Endothelial cell (in vitro differentiated cells): ENCODE data around the gene CRX. TPM values are rescaled to one million over a fixed set of nuclear protein-coding genes. Genes with fewer than 3 reads are reported as not detected.

Experiments
- DNase-seq: peaks from one replicate; pipeline ENCODE4 v3.0.0; 2021; ENCODE audit warnings: low spot score
- H3K27ac Mint-ChIP-seq: one replicate; pipeline ENCODE4 v1.8.0; 2021; ENCODE audit warnings: mixed read lengths, inconsistent platforms; ENCODE audit not compliant: unreplicated experiment
- H3K27me3 Mint-ChIP-seq: one replicate; pipeline ENCODE4 v1.8.0; 2021; ENCODE audit warnings: mild to moderate bottlenecking, moderate library complexity, mixed read lengths, inconsistent platforms; ENCODE audit not compliant: unreplicated experiment
- H3K36me3 Mint-ChIP-seq: one replicate; pipeline ENCODE4 v1.8.0; 2021; ENCODE audit warnings: mild to moderate bottlenecking, low read depth, mixed read lengths, inconsistent platforms; ENCODE audit not compliant: unreplicated experiment
- H3K4me1 Mint-ChIP-seq: one replicate; pipeline ENCODE4 v1.8.0; 2021; ENCODE audit warnings: mild to moderate bottlenecking, mixed read lengths, inconsistent platforms; ENCODE audit not compliant: unreplicated experiment
- H3K4me3 Mint-ChIP-seq: one replicate; pipeline ENCODE4 v1.8.0; 2021; ENCODE audit warnings: mild to moderate bottlenecking, mixed read lengths, inconsistent platforms; ENCODE audit not compliant: unreplicated experiment
- H3K9me3 Mint-ChIP-seq: one replicate; pipeline ENCODE4 v1.8.0; 2021; ENCODE audit warnings: mixed read lengths, inconsistent platforms; ENCODE audit not compliant: unreplicated experiment
- CTCF ChIP-seq: fragments of 200-600 bp; sonication (generic); IDR thresholded peaks from one replicate; pipeline ENCODE4 v1.5.0; 2021; ENCODE audit warnings: antibody characterized with exemption; ENCODE audit not compliant: unreplicated experiment
- total RNA-seq: library from RNA; stranded (reverse); fragmentation: NEBNext Ultra II Directional; extraction: Animal tissue kit (Norgen Biotek cat#: 25700); gene quantifications from one replicate; pipeline ENCODE4 v1.2.1, GENCODE V29; 2021; ENCODE audit not compliant: unreplicated experiment

CRX gene
- total RNA-seq, 1 donor from 2014 or later: not detected

GRCh38 chr19:47819858-47820257 is 1.9 kb upstream of the CRX start:
- peaks cover 16% of the 10 kb centered on the region for H3K27me3 Mint-ChIP-seq
- H3K9me3 Mint-ChIP-seq: no peaks in the 10 kb centered on the region
- peak overlapping the region; percentile 17 for H3K4me3 Mint-ChIP-seq
- H3K27ac Mint-ChIP-seq: peak overlapping the region; percentile 55
- no peak for DNase-seq
- no peak for TF ChIP-seq CTCF
- H3K36me3 Mint-ChIP-seq: no peaks in the 10 kb centered on the region
- no peaks in the 10 kb centered on the region for H3K4me1 Mint-ChIP-seq

- TF ChIP-seq CTCF: no peak
- Mint-ChIP-seq H3K9me3 (no peaks in the 10 kb centered on the region), H3K4me1 (no peaks in the 10 kb centered on the region), H3K4me3 (peak overlapping the region; percentile 17), H3K27me3 (peaks cover 17% of the 10 kb centered on the region), H3K36me3 (no peaks in the 10 kb centered on the region), H3K27ac (no peak overlapping the region)
- no peak for DNase-seq
These were observed 1.3 kb upstream of the CRX start for GRCh38 chr19:47820410-47820809.

- TF ChIP-seq CTCF: no peak
- no peaks in the 10 kb centered on the region for H3K36me3 Mint-ChIP-seq
- no peak overlapping the region for H3K27ac Mint-ChIP-seq
- peaks cover 5% of the 10 kb centered on the region for H3K4me1 Mint-ChIP-seq
- H3K4me3 Mint-ChIP-seq: no peak overlapping the region
- H3K9me3 Mint-ChIP-seq: no peaks in the 10 kb centered on the region
- H3K27me3 Mint-ChIP-seq: peaks cover 14% of the 10 kb centered on the region
- no peak for DNase-seq
These were observed 2.7 kb downstream of the CRX start for GRCh38 chr19:47824396-47824795.

GRCh38 chr19:47826800-47827199 is 5.1 kb downstream of the CRX start:
- H3K4me1 Mint-ChIP-seq: peaks cover 5% of the 10 kb centered on the region
- no peaks in the 10 kb centered on the region for H3K9me3 Mint-ChIP-seq
- peaks cover 9% of the 10 kb centered on the region for H3K27me3 Mint-ChIP-seq
- no peak for DNase-seq
- TF ChIP-seq CTCF: no peak
- H3K4me3 Mint-ChIP-seq: no peak overlapping the region
- H3K27ac Mint-ChIP-seq: no peak overlapping the region
- no peaks in the 10 kb centered on the region for H3K36me3 Mint-ChIP-seq

GRCh38 chr19:47832723-47833122 is 11.0 kb downstream of the CRX start:
- H3K4me1 Mint-ChIP-seq: peaks cover 5% of the 10 kb centered on the region
- TF ChIP-seq CTCF: no peak
- DNase-seq: no peak
- H3K9me3 Mint-ChIP-seq: no peaks in the 10 kb centered on the region
- no peaks in the 10 kb centered on the region for H3K36me3 Mint-ChIP-seq
- peaks cover 2% of the 10 kb centered on the region for H3K27me3 Mint-ChIP-seq
- no peak overlapping the region for H3K4me3 Mint-ChIP-seq
- no peak overlapping the region for H3K27ac Mint-ChIP-seq
